ENCODE data around the gene HSPBAP1.
"Not testable (repeated sequence)": the region's sequence is repeated elsewhere in the genome, so short reads cannot be mapped to it uniquely, and the experiment has no call there.

The HSPBAP1 gene

GRCh38 chr3:122743581-122744120 lies 50.0 kb downstream of the HSPBAP1 start:
- DNase-seq, result no peak

GRCh38 chr3:122742234-122742633 lies 51.4 kb downstream of the HSPBAP1 start:
- no peak for DNase-seq

GRCh38 chr3:122739172-122739571 lies 54.5 kb downstream of the HSPBAP1 start:
- no peak for DNase-seq

GRCh38 chr3:122732682-122733525 lies 60.7 kb downstream of the HSPBAP1 start:
- not testable (repeated sequence) for DNase-seq

GRCh38 chr3:122730240-122730639 lies 63.4 kb downstream of the HSPBAP1 start:
- no peak for DNase-seq

- no peak for DNase-seq
Measured at GRCh38 chr3:122728756-122729514, 64.7 kb downstream of the HSPBAP1 start.

- DNase-seq, result no peak
Measured at GRCh38 chr3:122728186-122728585, 65.4 kb downstream of the HSPBAP1 start.

GRCh38 chr3:122727766-122728165 lies 65.9 kb downstream of the HSPBAP1 start:
- DNase-seq, result no peak

GRCh38 chr3:122727294-122727693 lies 66.3 kb downstream of the HSPBAP1 start:
- peak in 1 of 58 donors; percentile 0 for DNase-seq

- DNase-seq, result no peak
Measured at GRCh38 chr3:122725106-122725505, 68.5 kb downstream of the HSPBAP1 start.

- no peak for DNase-seq
Measured at GRCh38 chr3:122719273-122719921, 74.2 kb downstream of the HSPBAP1 start.

GRCh38 chr3:122716667-122717066 lies 77.0 kb downstream of the HSPBAP1 start:
- DNase-seq, result no peak

- no peak for DNase-seq
Measured at GRCh38 chr3:122714273-122714672, 79.4 kb downstream of the HSPBAP1 start.

GRCh38 chr3:122710616-122711251 lies 82.9 kb downstream of the HSPBAP1 start:
- not testable (repeated sequence) for DNase-seq

- no peak for DNase-seq
Measured at GRCh38 chr3:122705379-122705778, 88.3 kb downstream of the HSPBAP1 start.

GRCh38 chr3:122700193-122700592 lies 93.4 kb downstream of the HSPBAP1 start:
- no peak for DNase-seq

- DNase-seq, result no peak
Measured at GRCh38 chr3:122697952-122698620, 95.5 kb downstream of the HSPBAP1 start.

GRCh38 chr3:122695927-122696561 lies 97.6 kb downstream of the HSPBAP1 start:
- DNase-seq, result no peak

GRCh38 chr3:122694966-122695365 lies 98.7 kb downstream of the HSPBAP1 start:
- DNase-seq, result no peak

- DNase-seq, result no peak
Measured at GRCh38 chr3:122692674-122693073, 101.0 kb downstream of the HSPBAP1 start.

Measured in anterior cingulate cortex (tissue), 58 donors.